ENCODE results near the gene FEN1. TPM values are rescaled to one million over a fixed set of nuclear protein-coding genes. Genes with fewer than 3 reads are reported as not detected.

The FEN1 gene
- total RNA-seq, 1 experiment from 2014 or later: 89.5 TPM

- ChIA-PET POLR2A (no interaction called here), CTCF (no interaction called here), RAD21 (ENCODE audit: low non-redundant PET in 1 of 2, low total read pairs in 2 of 2, uncharacterized antibody in 2 of 2, unreplicated experiment in 2 of 2) (no interaction called here)
- TF ChIP-seq ZBTB33 (IDR thresholded peaks at IDR 0.05; ENCODE audit: extremely low read depth, insufficient replicate concordance, low read length): no peak
- no peak for TF ChIP-seq JUND (IDR thresholded peaks at IDR 0.05)
- TF ChIP-seq CTCF (IDR thresholded peaks at IDR 0.05 in 2 of 3, conservative IDR thresholded peaks at IDR 0.05 in 1 of 3; ENCODE audit: borderline replicate concordance in 1 of 3, insufficient read depth in 1 of 3, low read depth in 2 of 3, low read length in 2 of 3): no peak
- no peak for TF ChIP-seq EZH2phosphoT487 (IDR thresholded peaks at IDR 0.05; ENCODE audit: borderline replicate concordance)
- TF ChIP-seq MAX (IDR thresholded peaks at IDR 0.05): no peak
- no peak for TF ChIP-seq ATF3 (IDR thresholded peaks at IDR 0.05)
- TF ChIP-seq ZFX (IDR thresholded peaks at IDR 0.05): no peak
- Histone ChIP-seq H4K20me1 (ENCODE audit: insufficient read depth) (no peaks in the 10 kb centered on the region), H3K36me3 (ENCODE audit: control insufficient read depth in 1 of 2, insufficient read depth in 2 of 2, low read length in 2 of 2) (no peaks in the 10 kb centered on the region), H3K4me2 (ENCODE audit: low read length) (no peak overlapping the region), H3K9ac (ENCODE audit: low read length) (no peak overlapping the region), H3K9me2 (ENCODE audit: insufficient read depth) (no peaks in the 10 kb centered on the region), H3K4me3 (replicated peaks in 1 of 2; ENCODE audit: low read depth in 1 of 2, low read length in 2 of 2) (no peak overlapping the region), H3K4me1 (ENCODE audit: control insufficient read depth in 1 of 2, insufficient read depth in 2 of 2, low read length in 2 of 2) (peaks cover 11 to 36% of the 10 kb centered on the region in 2 experiments), H2AFZ (ENCODE audit: low read depth, low read length, poor library complexity, severe bottlenecking) (no peak overlapping the region), H3K27me3 (ENCODE audit: insufficient read depth, low read length) (no peaks in the 10 kb centered on the region), H3K27ac (ENCODE audit: low read depth, low read length) (no peak overlapping the region), H3K79me2 (ENCODE audit: insufficient read depth, low read length) (peaks cover 13% of the 10 kb centered on the region; the same call in 1 of the 2 replicates), H3K9me3 (ENCODE audit: control insufficient read depth in 1 of 2, insufficient read depth in 1 of 2, low read depth in 1 of 2, low read length in 2 of 2) (no peaks in the 10 kb centered on the region)
- intact Hi-C loops (cut with micrococcal nuclease): no loop called here
- DNase-seq (ENCODE audit: low read depth, low spot score) (no peak), ATAC-seq (no peak)
- no TSS peak for BruUV-seq (replicated peaks)
These were observed 28.0 kb upstream of the FEN1 start for GRCh38 chr11:61764606-61765260.

All from HCT116 (cell line).